Calu3 (cell line): ENCODE measurements around the gene FZD10. TPM values are rescaled to one million over a fixed set of nuclear protein-coding genes. Genes with fewer than 3 reads are reported as not detected.

ENCODE experiments used
- BruUV-seq: library from RNA; stranded (reverse); fragments of 400-500 nt; replicated peaks from 2 replicates; lab custom pipeline; 2021; lab: Mats Ljungman, UMichigan
- CTCF ChIA-PET: fragments of 300-600 bp; sonication (Branson Sonifier 250); formaldehyde crosslinking; loops from one replicate; lab custom pipeline; 2022; ENCODE audit warnings: antibody characterized with exemption; lab: Charles Lee
- DNase-seq: peaks from one replicate; pipeline ENCODE4 v3.0.0; 2022
- H3K27ac Mint-ChIP-seq: one replicate; pipeline ENCODE4 v1.8.0; 2022; ENCODE audit warnings: mixed read lengths; ENCODE audit not compliant: unreplicated experiment
- H3K27me3 Mint-ChIP-seq: one replicate; pipeline ENCODE4 v1.8.0; 2022; ENCODE audit warnings: mixed read lengths; ENCODE audit not compliant: unreplicated experiment
- H3K36me3 Mint-ChIP-seq: one replicate; pipeline ENCODE4 v1.8.0; 2022; ENCODE audit warnings: mild to moderate bottlenecking, moderate library complexity, mixed read lengths; ENCODE audit not compliant: insufficient read depth, unreplicated experiment
- H3K4me1 Mint-ChIP-seq: one replicate; pipeline ENCODE4 v1.8.0; 2022; ENCODE audit warnings: mild to moderate bottlenecking, low read depth, mixed read lengths; ENCODE audit not compliant: unreplicated experiment
- H3K4me3 Mint-ChIP-seq: one replicate; pipeline ENCODE4 v1.8.0; 2022; ENCODE audit warnings: mild to moderate bottlenecking, low read depth, moderate library complexity, mixed read lengths; ENCODE audit not compliant: unreplicated experiment
- H3K9me3 Mint-ChIP-seq: one replicate; pipeline ENCODE4 v1.8.0; 2022; ENCODE audit warnings: low read depth, mixed read lengths; ENCODE audit not compliant: unreplicated experiment
- CTCF ChIP-seq: fragments of 200-600 bp; IDR thresholded peaks from one replicate; pipeline ENCODE4 v1.8.0; 2022; ENCODE audit warnings: antibody characterized with exemption; ENCODE audit not compliant: unreplicated experiment
- intact Hi-C: fragments of 100-400 bp; cut with micrococcal nuclease; formaldehyde crosslinking; loops from one replicate; pipeline ENCODE4 v1.10.0; 2022; ENCODE audit not compliant: unreplicated experiment
- total RNA-seq: library from RNA; stranded (reverse); gene quantifications from 2 replicates; pipeline ENCODE4 v1.2.3, GENCODE V29; 2022

Gene FZD10
- total RNA-seq, 1 experiment from 2014 or later: not detected

- H3K27me3 Mint-ChIP-seq: no peaks in the 10 kb centered on the region
- no peak for DNase-seq
Measured at GRCh38 chr12:130152386-130152785, 9.9 kb upstream of the FZD10 start.

GRCh38 chr12:130153803-130154202 is 8.5 kb upstream of the FZD10 start:
- Mint-ChIP-seq H3K36me3 (no peaks in the 10 kb centered on the region), H3K9me3 (peaks cover 15% of the 10 kb centered on the region), H3K27ac (no peak overlapping the region), H3K4me1 (no peaks in the 10 kb centered on the region), H3K4me3 (no peak overlapping the region), H3K27me3 (no peaks in the 10 kb centered on the region)
- no TSS peak for BruUV-seq
- CTCF ChIA-PET: no interaction called here
- DNase-seq: no peak
- no peak for TF ChIP-seq CTCF
- intact Hi-C loops: no loop called here

More at GRCh38 chr12:130152386-130152785, 9.9 kb upstream of the FZD10 start:
- intact Hi-C loops: no loop called here
- no peaks in the 10 kb centered on the region for H3K36me3 Mint-ChIP-seq
- no peak overlapping the region for H3K27ac Mint-ChIP-seq
- peaks cover 15% of the 10 kb centered on the region for H3K9me3 Mint-ChIP-seq
- BruUV-seq: no TSS peak
- H3K4me1 Mint-ChIP-seq: no peaks in the 10 kb centered on the region
- no peak for TF ChIP-seq CTCF
- CTCF ChIA-PET: interaction anchor here (0.6 kb wide), 1 partner anchor 574 kb away, joined by 3 read pairs; no protein-coding TSS in a partner anchor
- no peak overlapping the region for H3K4me3 Mint-ChIP-seq

- H3K9me3 Mint-ChIP-seq: peaks cover 15% of the 10 kb centered on the region
- no peak for DNase-seq
- H3K4me1 Mint-ChIP-seq: no peaks in the 10 kb centered on the region
- CTCF ChIA-PET: no interaction called here
- no peak for TF ChIP-seq CTCF
- H3K27me3 Mint-ChIP-seq: no peaks in the 10 kb centered on the region
- H3K36me3 Mint-ChIP-seq: no peaks in the 10 kb centered on the region
- H3K27ac Mint-ChIP-seq: no peak overlapping the region
- no peak overlapping the region for H3K4me3 Mint-ChIP-seq
- no TSS peak for BruUV-seq
- intact Hi-C loops: no loop called here
Measured at GRCh38 chr12:130154276-130155070, 7.8 kb upstream of the FZD10 start.

GRCh38 chr12:130155416-130156073 is 6.7 kb upstream of the FZD10 start:
- Mint-ChIP-seq H3K36me3 (no peaks in the 10 kb centered on the region), H3K4me1 (no peaks in the 10 kb centered on the region), H3K27ac (no peak overlapping the region), H3K4me3 (no peak overlapping the region), H3K9me3 (peaks cover 15% of the 10 kb centered on the region), H3K27me3 (no peaks in the 10 kb centered on the region)
- intact Hi-C loops: no loop called here
- no TSS peak for BruUV-seq
- no peak for DNase-seq
- no peak for TF ChIP-seq CTCF
- CTCF ChIA-PET: no interaction called here
